ENCODE measurements around the gene C2orf92.

Gene C2orf92

DNA sequence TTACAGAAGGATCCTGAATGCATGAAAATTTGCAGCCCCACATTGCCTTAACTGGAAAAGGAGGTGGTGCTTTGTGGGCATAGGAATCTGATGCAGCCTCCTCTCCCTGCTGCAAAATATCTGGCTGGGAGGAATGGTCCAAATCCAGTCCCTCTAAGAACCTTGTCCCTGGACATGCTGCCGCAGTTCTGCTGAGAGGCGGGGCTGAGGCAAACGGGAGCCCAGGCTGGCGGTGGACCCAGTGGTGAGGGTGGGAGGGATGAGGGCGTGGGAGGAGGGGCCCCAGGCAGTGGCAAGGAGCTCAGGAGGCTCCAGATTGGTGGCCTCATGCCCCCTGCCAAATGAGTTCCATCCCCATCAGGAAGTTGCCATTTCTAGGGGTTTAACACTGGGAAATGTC lies 80.1 kb downstream of the C2orf92 start:
- DNase-seq = no peak

DNA sequence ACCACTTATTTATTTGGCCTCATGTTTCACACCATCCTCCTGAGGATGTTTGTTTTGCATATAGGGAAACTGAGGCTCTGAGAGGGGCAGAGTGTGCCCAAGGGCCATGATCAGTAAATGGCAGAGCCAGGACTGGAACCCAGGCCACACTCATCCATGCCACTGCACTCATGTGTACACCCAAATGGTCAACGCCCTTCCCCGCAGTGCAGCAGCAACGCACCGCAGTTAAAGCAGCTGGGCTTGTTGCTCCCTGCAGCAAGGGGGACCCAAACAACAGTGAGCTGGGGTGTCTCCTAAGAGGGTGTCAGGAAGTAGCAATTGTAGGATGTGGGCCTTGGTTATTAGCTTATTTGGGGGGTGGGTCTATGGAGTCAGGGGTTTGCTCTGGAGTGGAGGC lies 80.5 kb downstream of the C2orf92 start:
- DNase-seq = no peak

DNA sequence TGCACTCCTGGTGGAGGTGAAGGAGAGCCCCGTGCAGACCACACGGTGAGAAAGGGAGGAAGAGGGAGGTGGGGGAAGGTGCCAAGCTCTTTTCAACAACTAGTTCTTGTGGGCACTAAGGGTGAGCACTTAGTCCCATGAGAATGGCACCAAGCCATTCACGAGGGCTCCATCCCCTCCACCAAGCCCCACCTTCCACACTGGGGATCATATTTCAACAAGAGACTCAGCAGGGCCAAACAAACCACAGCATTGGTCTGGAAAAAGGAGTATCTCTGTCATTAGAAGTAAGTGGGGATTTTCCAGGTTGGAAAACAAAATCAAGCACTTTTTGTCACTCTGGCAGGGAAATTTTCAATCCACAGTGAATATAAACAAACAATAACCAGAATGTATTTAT lies 82.2 kb downstream of the C2orf92 start:
- peak; percentile 72 to 83 for DNase-seq

Data from NCI-H187 (cell line).